Cardiac fibroblast (primary cell): Measurements from ENCODE around the gene SLC31A1.

Experiments
- DNase-seq, 2 donors: peaks; one replicate each; pipeline versions ENCODE4 v3.0.0 to v3.0.0-alpha.2; 2010; ENCODE audit warnings: low read depth in 2 of 2
- H3K4me3 ChIP-seq, 2 donors: replicated peaks in 1 of 2; 1 replicate in 1 of 2; 2 replicates in 1 of 2; pipeline ENCODE4 v1.5.1; 2011; ENCODE audit warnings: low read depth in 2 of 2, low read length in 2 of 2, mild to moderate bottlenecking in 2 of 2, moderate library complexity in 1 of 2
- CTCF ChIP-seq: IDR thresholded peaks from one replicate; pipeline ENCODE4 v1.5.1; 2011; ENCODE audit warnings: low read depth, mild to moderate bottlenecking, low read length, inconsistent platforms

Gene SLC31A1

GRCh38 chr9:113254991-113255390, 33.6 kb downstream of the SLC31A1 start:
- H3K4me3 ChIP-seq, result no peak overlapping the region
- DNase-seq, result no peak
- TF ChIP-seq CTCF, result no peak

GRCh38 chr9:113255438-113255837, 34.1 kb downstream of the SLC31A1 start:
- H3K4me3 ChIP-seq, result no peak overlapping the region
- no peak for TF ChIP-seq CTCF
- DNase-seq, result no peak

- TF ChIP-seq CTCF, result no peak
- no peak for DNase-seq
- no peak overlapping the region for H3K4me3 ChIP-seq
Measured at GRCh38 chr9:113257863-113258262, 36.5 kb downstream of the SLC31A1 start.

- no peak for TF ChIP-seq CTCF
- no peak for DNase-seq
- no peak overlapping the region for H3K4me3 ChIP-seq
Measured at GRCh38 chr9:113258282-113258681, 36.9 kb downstream of the SLC31A1 start.

GRCh38 chr9:113261917-113262671, 40.8 kb downstream of the SLC31A1 start:
- no peak for TF ChIP-seq CTCF
- no peak for DNase-seq
- H3K4me3 ChIP-seq, result no peak overlapping the region

- DNase-seq, result no peak
- H3K4me3 ChIP-seq, result no peak overlapping the region
- TF ChIP-seq CTCF, result no peak
Measured at GRCh38 chr9:113266174-113266573, 44.8 kb downstream of the SLC31A1 start.
